ENCODE measurements around the gene SIGLEC5. TPM values are rescaled to one million over a fixed set of nuclear protein-coding genes. Genes with fewer than 3 reads are reported as not detected.

Gene SIGLEC5
- total RNA-seq, 1 donor from 2014 or later, result not detected

DNA sequence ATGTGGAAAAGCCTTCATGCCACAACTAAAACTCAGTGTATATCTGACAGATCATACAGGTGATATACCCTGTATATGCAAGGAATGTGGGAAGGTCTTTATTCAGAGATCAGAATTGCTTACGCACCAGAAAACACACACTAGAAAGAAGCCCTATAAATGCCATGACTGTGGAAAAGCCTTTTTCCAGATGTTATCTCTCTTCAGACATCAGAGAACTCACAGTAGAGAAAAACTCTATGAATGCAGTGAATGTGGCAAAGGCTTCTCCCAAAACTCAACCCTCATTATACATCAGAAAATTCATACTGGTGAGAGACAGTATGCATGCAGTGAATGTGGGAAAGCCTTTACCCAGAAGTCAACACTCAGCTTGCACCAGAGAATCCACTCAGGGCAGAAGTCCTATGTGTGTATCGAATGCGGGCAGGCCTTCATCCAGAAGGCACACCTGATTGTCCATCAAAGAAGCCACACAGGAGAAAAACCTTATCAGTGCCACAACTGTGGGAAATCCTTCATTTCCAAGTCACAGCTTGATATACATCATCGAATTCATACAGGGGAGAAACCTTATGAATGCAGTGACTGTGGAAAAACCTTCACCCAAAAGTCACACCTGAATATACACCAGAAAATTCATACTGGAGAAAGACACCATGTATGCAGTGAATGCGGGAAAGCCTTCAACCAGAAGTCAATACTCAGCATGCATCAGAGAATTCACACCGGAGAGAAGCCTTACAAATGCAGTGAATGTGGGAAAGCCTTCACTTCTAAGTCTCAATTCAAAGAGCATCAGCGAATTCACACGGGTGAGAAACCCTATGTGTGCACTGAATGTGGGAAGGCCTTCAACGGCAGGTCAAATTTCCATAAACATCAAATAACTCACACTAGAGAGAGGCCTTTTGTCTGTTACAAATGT, 42.7 kb downstream of the SIGLEC5 start:
- ATAC-seq, result no peak

DNA sequence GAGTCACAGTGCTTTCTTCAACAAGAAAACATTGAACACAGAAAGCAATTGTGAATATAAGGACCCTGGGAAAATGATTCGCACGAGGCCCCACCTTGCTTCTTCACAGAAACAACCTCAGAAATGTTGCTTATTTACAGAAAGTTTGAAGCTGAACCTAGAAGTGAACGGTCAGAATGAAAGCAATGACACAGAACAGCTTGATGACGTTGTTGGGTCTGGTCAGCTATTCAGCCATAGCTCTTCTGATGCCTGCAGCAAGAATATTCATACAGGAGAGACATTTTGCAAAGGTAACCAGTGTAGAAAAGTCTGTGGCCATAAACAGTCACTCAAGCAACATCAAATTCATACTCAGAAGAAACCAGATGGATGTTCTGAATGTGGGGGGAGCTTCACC, 43.4 kb downstream of the SIGLEC5 start:
- ATAC-seq, result no peak

DNA sequence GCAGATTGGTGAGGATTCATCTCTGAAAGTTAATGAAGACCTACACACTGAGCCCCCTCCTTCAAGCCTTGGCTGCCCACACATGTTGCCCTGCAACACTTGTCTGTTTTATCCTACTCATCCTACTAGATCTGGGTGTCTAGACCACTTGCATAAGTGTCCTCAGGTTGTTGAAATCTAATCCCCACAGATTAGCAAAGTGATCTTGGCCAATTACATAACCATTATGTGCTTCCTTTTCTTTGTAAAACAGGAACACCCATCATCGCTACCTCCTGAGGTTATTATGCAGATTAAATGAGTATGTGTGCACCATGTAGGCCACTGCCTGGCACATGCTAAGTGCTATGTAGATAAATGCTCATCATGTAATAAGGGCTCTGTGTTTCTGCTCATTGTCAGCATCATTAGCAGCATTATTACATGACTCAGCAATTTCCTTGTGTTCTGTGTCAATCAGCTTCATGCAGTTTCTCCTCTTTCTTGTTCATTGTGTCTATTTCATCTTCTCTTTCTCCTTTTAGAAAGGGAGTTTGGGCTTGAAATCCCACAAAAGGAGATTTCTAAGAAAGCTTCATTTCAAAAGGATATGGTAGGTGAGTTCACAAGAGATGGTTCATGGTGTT, 44.0 kb downstream of the SIGLEC5 start:
- ATAC-seq, result no peak

GRCh38 chr19:51576850-51577249, 53.4 kb downstream of the SIGLEC5 start:
- ATAC-seq, result no peak

DNA sequence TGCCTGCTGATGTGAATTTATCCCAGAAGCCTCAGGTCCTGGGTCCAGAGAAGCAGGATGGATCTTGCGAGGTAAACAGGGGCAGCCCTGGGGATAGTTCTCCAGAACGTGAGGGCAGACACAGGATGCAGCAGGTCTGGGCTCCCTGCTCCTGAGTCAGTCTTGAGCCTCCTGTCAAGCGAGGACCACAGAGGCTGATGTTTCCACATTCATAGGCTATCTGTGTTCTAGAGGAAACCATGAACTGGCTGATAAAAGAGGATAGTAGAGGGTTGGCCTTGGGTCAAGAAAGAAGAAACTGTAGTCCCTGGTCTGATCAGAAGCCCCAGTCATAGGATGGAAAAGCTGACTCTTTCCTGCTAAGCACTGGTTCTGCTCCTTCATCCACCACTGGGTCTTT, 56.9 kb downstream of the SIGLEC5 start:
- ATAC-seq, result no peak

DNA sequence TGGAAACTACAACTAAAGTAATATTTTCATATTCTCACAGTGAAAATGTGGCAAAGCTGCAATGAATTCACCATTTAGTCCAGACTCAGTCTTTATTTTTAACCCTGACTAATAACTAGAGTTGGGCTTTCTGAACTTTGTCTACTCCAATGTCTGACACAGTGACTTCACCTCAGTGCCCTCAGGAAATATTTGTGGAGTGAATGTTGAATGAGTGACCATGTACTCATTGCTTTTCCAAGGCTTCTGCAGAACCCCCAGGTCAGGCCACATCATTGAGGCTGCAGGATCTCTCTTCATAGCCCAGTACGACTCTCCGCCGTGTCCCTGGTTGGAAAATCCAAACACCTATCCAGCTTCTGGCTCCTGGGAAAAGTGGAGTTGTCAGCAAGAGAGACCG, 57.3 kb downstream of the SIGLEC5 start:
- no peak for ATAC-seq

DNA sequence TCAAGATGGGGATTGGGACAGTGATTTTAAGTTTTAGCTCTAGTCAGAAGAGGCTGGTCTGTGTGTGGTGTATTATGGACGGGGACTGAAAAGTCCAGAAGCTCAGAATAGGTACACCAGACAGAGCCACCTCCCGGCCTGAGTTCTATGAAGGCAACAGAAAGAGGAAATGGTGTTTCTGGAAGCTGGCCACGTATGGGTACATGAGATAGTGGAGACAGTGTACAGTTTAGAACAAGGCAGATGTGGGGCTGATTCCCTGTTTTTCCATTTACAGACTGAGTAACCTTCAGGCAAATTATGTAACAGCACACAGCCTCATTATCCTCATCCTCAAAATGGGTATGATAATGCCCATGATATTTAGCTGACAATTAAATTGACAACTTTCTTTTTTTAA, 57.8 kb downstream of the SIGLEC5 start:
- no peak for ATAC-seq

- ATAC-seq, result peak; percentile 28
These were observed 58.6 kb downstream of the SIGLEC5 start for GRCh38 chr19:51571599-51571998.

DNA sequence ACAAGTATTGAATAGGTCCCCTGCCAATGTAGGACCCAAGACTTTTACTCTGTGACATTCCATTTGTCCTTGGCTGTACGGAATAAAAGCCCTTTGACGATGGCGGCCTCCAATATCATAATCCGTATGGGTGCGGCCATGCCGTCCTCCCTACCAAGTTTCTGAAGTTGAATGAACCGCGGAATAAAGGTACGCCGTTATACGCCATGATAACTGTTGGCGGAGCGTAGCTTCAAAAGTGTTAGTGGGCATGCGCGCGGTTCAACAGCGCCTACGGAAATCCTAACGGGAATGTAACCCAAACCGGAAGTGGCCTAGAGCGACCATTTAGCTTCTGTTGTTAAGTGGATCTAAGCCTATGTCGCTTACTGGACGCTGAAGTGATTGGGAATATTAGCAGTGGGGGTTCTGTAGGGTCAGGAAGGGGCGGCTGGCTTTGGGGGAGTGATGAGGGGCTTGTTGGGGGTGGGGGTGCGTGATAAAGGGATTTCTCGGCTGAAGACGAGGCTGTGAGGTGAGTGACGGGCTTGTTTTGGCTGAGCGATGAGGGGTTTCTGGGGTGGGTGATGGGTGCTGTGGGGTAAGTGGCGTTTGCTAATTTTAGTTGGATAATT, 59.1 kb downstream of the SIGLEC5 start, which contains the start of gene ZNF175:
ZNF175 (plus strand) TSS at position 322 of the 614 bp plus-strand sequence. CDS start 2,047 bp downstream, outside the sequence.
- peak; percentile 96 for ATAC-seq

GRCh38 chr19:51568456-51568855, 61.7 kb downstream of the SIGLEC5 start:
- ATAC-seq, result no peak

DNA sequence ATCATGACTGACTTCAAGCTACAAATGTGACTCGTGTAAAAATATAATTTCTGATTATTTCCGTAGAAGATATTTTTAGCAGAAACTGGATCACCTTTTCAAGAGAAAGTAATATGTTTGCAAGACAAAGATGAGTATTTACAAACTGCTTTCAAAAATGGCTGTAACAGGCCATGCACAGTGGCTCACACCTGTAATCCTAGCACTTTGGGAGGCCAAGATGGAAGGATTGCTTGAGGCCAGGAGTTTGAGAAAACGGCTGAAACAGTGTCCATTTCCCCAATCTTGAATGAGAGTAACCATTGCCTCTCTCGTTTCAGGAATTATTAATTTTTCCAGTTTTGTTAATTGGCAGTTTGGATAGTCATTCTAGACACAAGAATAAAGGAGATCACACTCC, 62.6 kb downstream of the SIGLEC5 start:
- ATAC-seq, result no peak

- ATAC-seq, result no peak
These were observed 63.6 kb downstream of the SIGLEC5 start for GRCh38 chr19:51566489-51567100.

GRCh38 chr19:51565583-51565982, 64.6 kb downstream of the SIGLEC5 start:
- no peak for ATAC-seq

DNA sequence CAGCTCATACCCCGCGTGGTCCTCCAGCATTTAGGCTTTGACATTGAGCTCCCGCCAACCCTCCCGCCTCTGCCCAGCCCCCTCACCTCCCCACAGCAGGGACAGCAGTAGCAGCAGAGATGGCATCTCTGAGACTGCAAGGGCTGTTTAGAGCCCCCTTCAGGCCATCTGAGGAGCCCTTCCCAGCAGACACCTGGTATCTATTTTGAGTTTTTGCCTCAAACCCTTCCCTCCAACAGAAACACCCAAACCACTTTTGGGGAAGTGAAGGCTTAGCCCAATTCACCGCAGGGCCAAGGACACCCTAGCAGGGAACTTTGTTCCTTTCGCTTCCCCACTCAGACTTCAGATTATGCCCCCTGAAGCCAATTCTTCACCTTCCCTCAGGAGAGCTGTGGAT, 65.4 kb downstream of the SIGLEC5 start:
- no peak for ATAC-seq

Other genes starting within 250 kb of the SIGLEC5 start
- not detected for gene LIM2, start 242.4 kb downstream of the SIGLEC5 start, total RNA-seq
- not detected for gene C19orf84, start 239.8 kb downstream of the SIGLEC5 start, total RNA-seq
- gene SIGLEC10, start 212.8 kb downstream of the SIGLEC5 start, total RNA-seq, result 2.0 TPM
- not detected for gene SIGLEC8, start 171.9 kb downstream of the SIGLEC5 start, total RNA-seq
- gene CEACAM18, start 151.9 kb downstream of the SIGLEC5 start, total RNA-seq, result not detected
- gene SIGLEC12, start 128.6 kb downstream of the SIGLEC5 start, total RNA-seq, result not detected
- 0.44 TPM for gene SIGLEC6, start 98.7 kb downstream of the SIGLEC5 start, total RNA-seq
- 5.8 TPM for gene ZNF175, start 59.1 kb downstream of the SIGLEC5 start, total RNA-seq
- gene SIGLEC14, start 16.4 kb upstream of the SIGLEC5 start, total RNA-seq, result 0.80 TPM
- gene SPACA6, start 62.9 kb upstream of the SIGLEC5 start, total RNA-seq, result 3.0 TPM
- gene HAS1, start 93.6 kb upstream of the SIGLEC5 start, total RNA-seq, result not detected
- gene FPR1, start 121.5 kb upstream of the SIGLEC5 start, total RNA-seq, result 1.2 TPM
- gene FPR2, start 130.8 kb upstream of the SIGLEC5 start, total RNA-seq, result 0.36 TPM
- gene FPR3, start 164.8 kb upstream of the SIGLEC5 start, total RNA-seq, result 1.00 TPM